Hepatocyte (in vitro differentiated cells): ENCODE results near the gene FLRT1. TPM values are rescaled to one million over a fixed set of nuclear protein-coding genes. Genes with fewer than 3 reads are reported as not detected.
A peak's percentile ranks its signal among the peaks of the same experiment; 100 is the strongest.

Experiments
- DNase-seq: peaks from one replicate; pipeline ENCODE4 v3.0.0-alpha.2; 2016; ENCODE audit warnings: low spot score
- H2AFZ ChIP-seq: fragments of 200-600 bp; sonication (generic); 2 replicates; pipeline ENCODE4 v1.6.0; 2016; ENCODE audit warnings: antibody characterized with exemption, mild to moderate bottlenecking
- H3K27ac ChIP-seq: fragments of 200-600 bp; sonication (generic); 2 replicates; pipeline ENCODE4 v1.5.1; 2016; ENCODE audit warnings: mild to moderate bottlenecking
- H3K27me3 ChIP-seq: fragments of 200-600 bp; sonication (generic); 2 replicates; pipeline ENCODE4 v1.6.1; 2016
- H3K36me3 ChIP-seq: fragments of 200-600 bp; sonication (generic); replicated peaks from 2 replicates; pipeline ENCODE4 v1.5.1; 2016; ENCODE audit warnings: low read depth; ENCODE audit not compliant: insufficient read depth
- H3K4me1 ChIP-seq: fragments of 200-600 bp; sonication (generic); 2 replicates; pipeline ENCODE4 v1.5.1; 2016; ENCODE audit warnings: mild to moderate bottlenecking, moderate library complexity; ENCODE audit not compliant: insufficient read depth
- H3K4me2 ChIP-seq: fragments of 200-600 bp; sonication (generic); 2 replicates; pipeline ENCODE4 v1.6.0; 2016
- H3K4me3 ChIP-seq: fragments of 200-600 bp; sonication (generic); 2 replicates; pipeline ENCODE4 v1.5.1; 2016; ENCODE audit warnings: mild to moderate bottlenecking
- H3K79me2 ChIP-seq: fragments of 200-600 bp; sonication (generic); 2 replicates; pipeline ENCODE4 v1.6.0; 2017; ENCODE audit warnings: mild to moderate bottlenecking
- H3K9me2 ChIP-seq: fragments of 200-600 bp; sonication (generic); replicated peaks from 2 replicates; pipeline ENCODE4 v1.6.0; 2017; ENCODE audit warnings: mild to moderate bottlenecking; ENCODE audit not compliant: insufficient read depth
- H3K9me3 ChIP-seq: fragments of 200-600 bp; sonication (generic); 2 replicates; pipeline ENCODE4 v1.5.1; 2016; ENCODE audit warnings: low read depth, mild to moderate bottlenecking
- H4K20me1 ChIP-seq: fragments of 200-600 bp; sonication (generic); 2 replicates; pipeline ENCODE4 v1.6.0; 2016; ENCODE audit warnings: mild to moderate bottlenecking; ENCODE audit not compliant: insufficient read depth, poor library complexity, severe bottlenecking
- EZH2 ChIP-seq: fragments of 200-600 bp; sonication (generic); IDR thresholded peaks from 2 replicates; pipeline ENCODE4 v1.6.1; 2016; ENCODE audit warnings: antibody characterized with exemption, mild to moderate bottlenecking, borderline replicate concordance
- EZH2phosphoT487 ChIP-seq: fragments of 200-600 bp; sonication (generic); IDR thresholded peaks from one replicate; pipeline ENCODE4 v1.6.1; 2018; ENCODE audit warnings: antibody characterized with exemption, mild to moderate bottlenecking, low read depth, moderate library complexity; ENCODE audit not compliant: unreplicated experiment, severe bottlenecking
- WGBS: methylation state at CpG from one replicate; pipeline ENCODE4 v1.1.6; 2016; ENCODE audit warnings: low lambda C conversion rate; ENCODE audit errors: missing lambda C conversion rate; 5-methylcytosine and 5-hydroxymethylcytosine counted together
- polyA plus RNA-seq: library from polyadenylated mRNA; unstranded; fragments of >200 nt; fragmentation: Nextera tagmentation; extraction: Ambion mirVana; gene quantifications from 2 replicates; pipeline ENCODE4 v1.2.1, GENCODE V29; 2016
- total RNA-seq: library from RNA; depleted of rRNA; stranded (reverse); fragments of >200 nt; gene quantifications from 2 replicates; pipeline ENCODE4 v1.2.3, GENCODE V29; 2014
- TF ChIP-seq, protein P1 (sequence below): fragments of 200-600 bp; sonication (generic); IDR thresholded peaks from 2 replicates; pipeline ENCODE4 v1.5.1; 2016; ENCODE audit warnings: antibody characterized with exemption, mild to moderate bottlenecking; ENCODE audit not compliant: poor library complexity

FLRT1 gene
- total and polyA plus RNA-seq, 2 experiments from 2014 or later: 0.34 to 0.43 TPM

- no peak overlapping the region for H3K4me2 ChIP-seq
- H4K20me1 ChIP-seq: no peaks in the 10 kb centered on the region
- H3K36me3 ChIP-seq: no peaks in the 10 kb centered on the region
- H3K79me2 ChIP-seq: no peaks in the 10 kb centered on the region
- 83% methylated on average over 21 of the region's 24 CpGs for WGBS
- no peak overlapping the region for H3K4me3 ChIP-seq
- H3K9me3 ChIP-seq: no peaks in the 10 kb centered on the region
- H3K27me3 ChIP-seq: peaks cover 7% of the 10 kb centered on the region
- peaks cover 6% of the 10 kb centered on the region for H3K4me1 ChIP-seq
- no peak overlapping the region for H2AFZ ChIP-seq
- DNase-seq: no peak
- H3K27ac ChIP-seq: no peak overlapping the region
- TF ChIP-seq EZH2: no peak
- no peak for TF ChIP-seq EZH2phosphoT487
- TF ChIP-seq, protein P1, sequence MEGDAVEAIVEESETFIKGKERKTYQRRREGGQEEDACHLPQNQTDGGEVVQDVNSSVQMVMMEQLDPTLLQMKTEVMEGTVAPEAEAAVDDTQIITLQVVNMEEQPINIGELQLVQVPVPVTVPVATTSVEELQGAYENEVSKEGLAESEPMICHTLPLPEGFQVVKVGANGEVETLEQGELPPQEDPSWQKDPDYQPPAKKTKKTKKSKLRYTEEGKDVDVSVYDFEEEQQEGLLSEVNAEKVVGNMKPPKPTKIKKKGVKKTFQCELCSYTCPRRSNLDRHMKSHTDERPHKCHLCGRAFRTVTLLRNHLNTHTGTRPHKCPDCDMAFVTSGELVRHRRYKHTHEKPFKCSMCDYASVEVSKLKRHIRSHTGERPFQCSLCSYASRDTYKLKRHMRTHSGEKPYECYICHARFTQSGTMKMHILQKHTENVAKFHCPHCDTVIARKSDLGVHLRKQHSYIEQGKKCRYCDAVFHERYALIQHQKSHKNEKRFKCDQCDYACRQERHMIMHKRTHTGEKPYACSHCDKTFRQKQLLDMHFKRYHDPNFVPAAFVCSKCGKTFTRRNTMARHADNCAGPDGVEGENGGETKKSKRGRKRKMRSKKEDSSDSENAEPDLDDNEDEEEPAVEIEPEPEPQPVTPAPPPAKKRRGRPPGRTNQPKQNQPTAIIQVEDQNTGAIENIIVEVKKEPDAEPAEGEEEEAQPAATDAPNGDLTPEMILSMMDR: no peak
- no peaks in the 10 kb centered on the region for H3K9me2 ChIP-seq
These were observed 23.8 kb downstream of the FLRT1 start for GRCh38 chr11:64059339-64060140.

GRCh38 chr11:64060263-64060860 is 24.6 kb downstream of the FLRT1 start:
- no peaks in the 10 kb centered on the region for H3K79me2 ChIP-seq
- H3K4me1 ChIP-seq: peaks cover 6% of the 10 kb centered on the region
- no peak for DNase-seq
- peak overlapping the region; percentile 81 for H2AFZ ChIP-seq
- H3K36me3 ChIP-seq: no peaks in the 10 kb centered on the region
- H3K9me3 ChIP-seq: no peaks in the 10 kb centered on the region
- no peaks in the 10 kb centered on the region for H3K9me2 ChIP-seq
- H4K20me1 ChIP-seq: no peaks in the 10 kb centered on the region
- peak overlapping the region; percentile 15 for H3K4me3 ChIP-seq
- H3K27me3 ChIP-seq: peaks cover 7% of the 10 kb centered on the region
- H3K27ac ChIP-seq: no peak overlapping the region
- TF ChIP-seq, protein P1: no peak
- TF ChIP-seq EZH2: no peak
- no peak for TF ChIP-seq EZH2phosphoT487
- H3K4me2 ChIP-seq: peak overlapping the region; percentile 99
- WGBS: 47% methylated on average over 35 of the region's 35 CpGs

DNA sequence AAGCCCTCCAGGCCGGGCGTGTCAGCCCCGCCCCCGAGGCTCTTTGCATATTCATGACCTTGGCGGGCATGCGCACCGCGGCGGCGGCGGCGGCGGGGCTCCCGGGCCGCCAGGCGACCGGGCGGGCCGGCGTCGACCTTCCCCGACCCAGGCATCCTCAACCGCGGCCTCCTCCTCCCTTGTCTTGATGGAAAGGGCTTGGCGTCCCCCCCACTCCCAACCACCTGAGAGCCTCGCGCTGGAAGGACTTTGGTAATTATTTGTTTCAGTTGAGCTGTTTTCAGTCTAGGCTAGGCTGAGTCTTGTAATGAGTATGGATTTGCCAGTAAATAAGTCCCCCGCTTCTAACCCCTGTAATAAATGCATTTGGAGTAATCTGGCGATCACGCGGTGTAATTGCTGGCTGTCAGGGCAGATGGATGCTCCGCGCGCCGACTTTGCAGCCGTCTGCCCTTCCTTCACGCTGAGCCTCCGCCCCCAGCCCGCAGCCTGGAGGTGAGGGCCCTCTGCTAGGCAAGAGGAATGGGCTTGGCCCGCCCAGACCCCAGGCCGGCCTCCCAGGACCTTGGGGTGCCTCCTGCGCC is 25.2 kb downstream of the FLRT1 start:
- Histone ChIP-seq H3K4me3 (peak overlapping the region; percentile 15), H2AFZ (peak overlapping the region; percentile 81), H3K9me2 (no peaks in the 10 kb centered on the region), H3K27me3 (peaks cover 7% of the 10 kb centered on the region), H3K27ac (no peak overlapping the region), H3K9me3 (no peaks in the 10 kb centered on the region), H3K36me3 (no peaks in the 10 kb centered on the region), H4K20me1 (no peaks in the 10 kb centered on the region), H3K4me2 (peak overlapping the region; percentile 99), H3K4me1 (peaks cover 6% of the 10 kb centered on the region), H3K79me2 (no peaks in the 10 kb centered on the region)
- peak; percentile 73 for DNase-seq
- TF ChIP-seq, protein P1: no peak
- no peak for TF ChIP-seq EZH2phosphoT487
- TF ChIP-seq EZH2: no peak
- 7% methylated on average over 41 of the region's 42 CpGs for WGBS
